K562 (cell line): ENCODE data around the gene PHYH. TPM values are rescaled to one million over a fixed set of nuclear protein-coding genes. Genes with fewer than 3 reads are reported as not detected.

ENCODE experiments used
- BHLHE40 ChIP-seq: IDR thresholded peaks from 2 replicates; pipeline ENCODE4 v1.6.1; 2011; ENCODE audit warnings: low read length, improper control_type of control experiment
- CXXC5 ChIP-seq: fragments of 250-450 bp; sonication (Bioruptor Pico); IDR thresholded peaks from 2 replicates; pipeline ENCODE4 v1.8.0; 2022; ENCODE audit warnings: inconsistent platforms, mild to moderate bottlenecking, moderate library complexity
- FIP1L1 ChIP-seq: fragments of 200-400 bp; formaldehyde crosslinking; IDR thresholded peaks from 2 replicates; pipeline ENCODE4 v1.6.1; 2018; ENCODE audit warnings: mild to moderate bottlenecking, low read depth, low read length; ENCODE audit not compliant: poor library complexity, severe bottlenecking
- FOXJ3 ChIP-seq: sonication (generic); formaldehyde crosslinking; IDR thresholded peaks from 2 replicates; pipeline ENCODE4 v1.4.0; 2020; ENCODE audit warnings: mild to moderate bottlenecking, missing genetic modification reagents
- HNRNPH1 ChIP-seq: fragments of 200-400 bp; formaldehyde crosslinking; optimal IDR thresholded peaks from 2 replicates; pipeline ENCODE3; 2017; ENCODE audit warnings: low read depth, mild to moderate bottlenecking, low read length, moderate library complexity
- KLF6 ChIP-seq: fragments of 250-450 bp; sonication (Bioruptor Pico); IDR thresholded peaks from 2 replicates; pipeline ENCODE4 v1.4.0; 2020; ENCODE audit warnings: mild to moderate bottlenecking, moderate library complexity, borderline replicate concordance
- MCM2 ChIP-seq: fragments of 450-650 bp; IDR thresholded peaks from 2 replicates; pipeline ENCODE4 v1.6.1; 2017; ENCODE audit warnings: low read depth, mild to moderate bottlenecking
- PHTF2 ChIP-seq: fragments of 250-450 bp; sonication (Bioruptor Pico); IDR thresholded peaks from 2 replicates; pipeline ENCODE4 v1.5.0; 2021; ENCODE audit warnings: mild to moderate bottlenecking
- polyA plus RNA-seq, 8 experiments: library from polyadenylated mRNA; depleted of rRNA in 4 of 8; stranded (reverse) in 5 of 8; unstranded in 3 of 8; fragments of >200 nt; fragmentation: Nextera tagmentation in 2 of 8; fragmentation: Illumina TruSeq in 1 of 8; extraction: Ambion mirVana in 2 of 8; extraction: Trizol in 1 of 8; gene quantifications; 2 replicates each; pipeline versions ENCODE4 v1.2.1 to v1.2.3, GENCODE V29; 2011 to 2014; ENCODE audit warnings: inconsistent platforms in 1 of 8, missing spikeins in 1 of 8
- total RNA-seq, 7 experiments: library from RNA; depleted of rRNA in 6 of 7; stranded (reverse); fragments of >200 nt in 6 of 7; fragmentation: Illumina TruSeq in 2 of 7; extraction: Trizol in 2 of 7; gene quantifications; 2 replicates each; pipeline versions ENCODE4 v1.2.1 to v1.2.3, GENCODE V29; 2011 to 2021; ENCODE audit warnings: low replicate concordance in 1 of 7
- TF ChIP-seq, protein P1 (sequence below): fragments of 200-600 bp; sonication (generic); IDR thresholded peaks from one replicate; pipeline ENCODE4 v1.6.1; 2012; ENCODE audit warnings: mild to moderate bottlenecking, low read depth, low read length, inconsistent platforms
- TF ChIP-seq, protein P2 (sequence below): fragments of 450-650 bp; IDR thresholded peaks from 2 replicates; pipeline ENCODE4 v1.6.1; 2014; ENCODE audit warnings: low read depth, mild to moderate bottlenecking, moderate library complexity, borderline replicate concordance
- TF ChIP-seq, protein P3 (sequence below): sonication (generic); IDR thresholded peaks from 2 replicates; pipeline ENCODE4 v1.6.1; 2016
- TF ChIP-seq, protein P4 (sequence below), 2 experiments: fragments of 250-450 bp in 1 of 2; fragments of 450-650 bp in 1 of 2; sonication (Bioruptor Pico) in 1 of 2; IDR thresholded peaks; 2 replicates each; pipeline versions ENCODE4 v1.6.1 to v1.8.0; 2016 to 2021; ENCODE audit warnings: mild to moderate bottlenecking in 2 of 2, moderate library complexity in 2 of 2, missing compliant biosample characterization in 1 of 2, missing genetic modification characterization in 1 of 2

Gene PHYH
- total and polyA plus RNA-seq, 9 of the 15 experiments (the other 6 are each of a cell fraction or from before 2014, with no cell fraction given) = 3.8 to 6.9 (median 5.7) TPM

DNA sequence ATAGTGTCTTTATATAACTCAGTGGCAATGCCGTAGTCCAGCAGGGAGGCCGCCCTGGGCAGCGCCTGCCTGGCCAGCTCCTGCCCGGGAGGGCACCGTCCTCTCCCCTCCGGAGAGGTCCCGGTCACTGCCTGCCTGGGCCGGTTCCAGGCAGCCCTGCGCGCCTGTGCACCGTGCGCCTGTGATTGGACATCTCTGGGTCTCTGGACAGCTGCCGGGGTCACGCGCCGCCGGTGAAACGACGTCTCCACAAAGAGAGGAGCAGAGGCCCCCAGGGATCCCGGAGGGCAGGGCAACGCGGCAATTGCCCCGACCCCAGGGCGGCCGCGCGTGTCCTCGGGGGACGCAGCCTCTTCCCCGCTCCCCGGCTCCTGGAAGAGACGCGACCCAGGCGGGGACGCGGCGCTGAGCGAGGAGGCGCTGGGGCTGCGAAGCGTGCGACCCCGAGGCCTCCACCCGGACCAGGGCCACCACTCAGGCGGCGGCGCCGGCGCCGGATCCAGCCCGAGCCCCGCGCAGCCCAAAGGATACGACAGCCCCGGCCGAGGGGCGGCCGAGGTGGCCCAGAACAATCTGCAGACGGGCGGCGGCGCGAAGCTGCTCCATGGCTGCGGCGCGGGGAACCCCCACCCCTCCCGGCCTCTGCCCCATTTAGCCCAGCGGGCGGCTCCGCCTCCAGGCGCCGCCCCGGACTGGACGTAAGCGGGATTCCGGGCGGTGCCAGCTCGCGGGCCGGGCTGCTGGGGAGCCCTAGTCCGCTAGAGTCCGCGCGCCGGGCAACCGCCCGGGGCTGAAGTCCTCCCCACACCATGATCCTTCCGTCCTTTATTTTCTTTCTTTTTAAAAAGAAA lies at the start of gene PHYH (continued):
- TF ChIP-seq, protein P1, sequence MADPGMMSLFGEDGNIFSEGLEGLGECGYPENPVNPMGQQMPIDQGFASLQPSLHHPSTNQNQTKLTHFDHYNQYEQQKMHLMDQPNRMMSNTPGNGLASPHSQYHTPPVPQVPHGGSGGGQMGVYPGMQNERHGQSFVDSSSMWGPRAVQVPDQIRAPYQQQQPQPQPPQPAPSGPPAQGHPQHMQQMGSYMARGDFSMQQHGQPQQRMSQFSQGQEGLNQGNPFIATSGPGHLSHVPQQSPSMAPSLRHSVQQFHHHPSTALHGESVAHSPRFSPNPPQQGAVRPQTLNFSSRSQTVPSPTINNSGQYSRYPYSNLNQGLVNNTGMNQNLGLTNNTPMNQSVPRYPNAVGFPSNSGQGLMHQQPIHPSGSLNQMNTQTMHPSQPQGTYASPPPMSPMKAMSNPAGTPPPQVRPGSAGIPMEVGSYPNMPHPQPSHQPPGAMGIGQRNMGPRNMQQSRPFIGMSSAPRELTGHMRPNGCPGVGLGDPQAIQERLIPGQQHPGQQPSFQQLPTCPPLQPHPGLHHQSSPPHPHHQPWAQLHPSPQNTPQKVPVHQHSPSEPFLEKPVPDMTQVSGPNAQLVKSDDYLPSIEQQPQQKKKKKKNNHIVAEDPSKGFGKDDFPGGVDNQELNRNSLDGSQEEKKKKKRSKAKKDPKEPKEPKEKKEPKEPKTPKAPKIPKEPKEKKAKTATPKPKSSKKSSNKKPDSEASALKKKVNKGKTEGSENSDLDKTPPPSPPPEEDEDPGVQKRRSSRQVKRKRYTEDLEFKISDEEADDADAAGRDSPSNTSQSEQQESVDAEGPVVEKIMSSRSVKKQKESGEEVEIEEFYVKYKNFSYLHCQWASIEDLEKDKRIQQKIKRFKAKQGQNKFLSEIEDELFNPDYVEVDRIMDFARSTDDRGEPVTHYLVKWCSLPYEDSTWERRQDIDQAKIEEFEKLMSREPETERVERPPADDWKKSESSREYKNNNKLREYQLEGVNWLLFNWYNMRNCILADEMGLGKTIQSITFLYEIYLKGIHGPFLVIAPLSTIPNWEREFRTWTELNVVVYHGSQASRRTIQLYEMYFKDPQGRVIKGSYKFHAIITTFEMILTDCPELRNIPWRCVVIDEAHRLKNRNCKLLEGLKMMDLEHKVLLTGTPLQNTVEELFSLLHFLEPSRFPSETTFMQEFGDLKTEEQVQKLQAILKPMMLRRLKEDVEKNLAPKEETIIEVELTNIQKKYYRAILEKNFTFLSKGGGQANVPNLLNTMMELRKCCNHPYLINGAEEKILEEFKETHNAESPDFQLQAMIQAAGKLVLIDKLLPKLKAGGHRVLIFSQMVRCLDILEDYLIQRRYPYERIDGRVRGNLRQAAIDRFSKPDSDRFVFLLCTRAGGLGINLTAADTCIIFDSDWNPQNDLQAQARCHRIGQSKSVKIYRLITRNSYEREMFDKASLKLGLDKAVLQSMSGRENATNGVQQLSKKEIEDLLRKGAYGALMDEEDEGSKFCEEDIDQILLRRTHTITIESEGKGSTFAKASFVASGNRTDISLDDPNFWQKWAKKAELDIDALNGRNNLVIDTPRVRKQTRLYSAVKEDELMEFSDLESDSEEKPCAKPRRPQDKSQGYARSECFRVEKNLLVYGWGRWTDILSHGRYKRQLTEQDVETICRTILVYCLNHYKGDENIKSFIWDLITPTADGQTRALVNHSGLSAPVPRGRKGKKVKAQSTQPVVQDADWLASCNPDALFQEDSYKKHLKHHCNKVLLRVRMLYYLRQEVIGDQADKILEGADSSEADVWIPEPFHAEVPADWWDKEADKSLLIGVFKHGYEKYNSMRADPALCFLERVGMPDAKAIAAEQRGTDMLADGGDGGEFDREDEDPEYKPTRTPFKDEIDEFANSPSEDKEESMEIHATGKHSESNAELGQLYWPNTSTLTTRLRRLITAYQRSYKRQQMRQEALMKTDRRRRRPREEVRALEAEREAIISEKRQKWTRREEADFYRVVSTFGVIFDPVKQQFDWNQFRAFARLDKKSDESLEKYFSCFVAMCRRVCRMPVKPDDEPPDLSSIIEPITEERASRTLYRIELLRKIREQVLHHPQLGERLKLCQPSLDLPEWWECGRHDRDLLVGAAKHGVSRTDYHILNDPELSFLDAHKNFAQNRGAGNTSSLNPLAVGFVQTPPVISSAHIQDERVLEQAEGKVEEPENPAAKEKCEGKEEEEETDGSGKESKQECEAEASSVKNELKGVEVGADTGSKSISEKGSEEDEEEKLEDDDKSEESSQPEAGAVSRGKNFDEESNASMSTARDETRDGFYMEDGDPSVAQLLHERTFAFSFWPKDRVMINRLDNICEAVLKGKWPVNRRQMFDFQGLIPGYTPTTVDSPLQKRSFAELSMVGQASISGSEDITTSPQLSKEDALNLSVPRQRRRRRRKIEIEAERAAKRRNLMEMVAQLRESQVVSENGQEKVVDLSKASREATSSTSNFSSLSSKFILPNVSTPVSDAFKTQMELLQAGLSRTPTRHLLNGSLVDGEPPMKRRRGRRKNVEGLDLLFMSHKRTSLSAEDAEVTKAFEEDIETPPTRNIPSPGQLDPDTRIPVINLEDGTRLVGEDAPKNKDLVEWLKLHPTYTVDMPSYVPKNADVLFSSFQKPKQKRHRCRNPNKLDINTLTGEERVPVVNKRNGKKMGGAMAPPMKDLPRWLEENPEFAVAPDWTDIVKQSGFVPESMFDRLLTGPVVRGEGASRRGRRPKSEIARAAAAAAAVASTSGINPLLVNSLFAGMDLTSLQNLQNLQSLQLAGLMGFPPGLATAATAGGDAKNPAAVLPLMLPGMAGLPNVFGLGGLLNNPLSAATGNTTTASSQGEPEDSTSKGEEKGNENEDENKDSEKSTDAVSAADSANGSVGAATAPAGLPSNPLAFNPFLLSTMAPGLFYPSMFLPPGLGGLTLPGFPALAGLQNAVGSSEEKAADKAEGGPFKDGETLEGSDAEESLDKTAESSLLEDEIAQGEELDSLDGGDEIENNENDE = no peak
- no peak for TF ChIP-seq PHTF2 (CRISPR knock-in tag)
- 0 out of 2 replicates have a peak, but pooled peaks have one; percentile 18 for TF ChIP-seq KLF6 (CRISPR knock-in tag)
- TF ChIP-seq, protein P2, sequence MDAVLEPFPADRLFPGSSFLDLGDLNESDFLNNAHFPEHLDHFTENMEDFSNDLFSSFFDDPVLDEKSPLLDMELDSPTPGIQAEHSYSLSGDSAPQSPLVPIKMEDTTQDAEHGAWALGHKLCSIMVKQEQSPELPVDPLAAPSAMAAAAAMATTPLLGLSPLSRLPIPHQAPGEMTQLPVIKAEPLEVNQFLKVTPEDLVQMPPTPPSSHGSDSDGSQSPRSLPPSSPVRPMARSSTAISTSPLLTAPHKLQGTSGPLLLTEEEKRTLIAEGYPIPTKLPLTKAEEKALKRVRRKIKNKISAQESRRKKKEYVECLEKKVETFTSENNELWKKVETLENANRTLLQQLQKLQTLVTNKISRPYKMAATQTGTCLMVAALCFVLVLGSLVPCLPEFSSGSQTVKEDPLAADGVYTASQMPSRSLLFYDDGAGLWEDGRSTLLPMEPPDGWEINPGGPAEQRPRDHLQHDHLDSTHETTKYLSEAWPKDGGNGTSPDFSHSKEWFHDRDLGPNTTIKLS = peak; percentile 38; the same call in 1 of the 2 replicates
- TF ChIP-seq, protein P3, sequence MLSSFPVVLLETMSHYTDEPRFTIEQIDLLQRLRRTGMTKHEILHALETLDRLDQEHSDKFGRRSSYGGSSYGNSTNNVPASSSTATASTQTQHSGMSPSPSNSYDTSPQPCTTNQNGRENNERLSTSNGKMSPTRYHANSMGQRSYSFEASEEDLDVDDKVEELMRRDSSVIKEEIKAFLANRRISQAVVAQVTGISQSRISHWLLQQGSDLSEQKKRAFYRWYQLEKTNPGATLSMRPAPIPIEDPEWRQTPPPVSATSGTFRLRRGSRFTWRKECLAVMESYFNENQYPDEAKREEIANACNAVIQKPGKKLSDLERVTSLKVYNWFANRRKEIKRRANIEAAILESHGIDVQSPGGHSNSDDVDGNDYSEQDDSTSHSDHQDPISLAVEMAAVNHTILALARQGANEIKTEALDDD = no peak
- TF ChIP-seq FIP1L1 = peak; percentile 27
- TF ChIP-seq HNRNPH1 = no peak
- no peak for TF ChIP-seq FOXJ3 (CRISPR knock-in tag)
- TF ChIP-seq CXXC5 (CRISPR knock-in tag) = peak; percentile 77
- peak; percentile 73 for TF ChIP-seq BHLHE40
- TF ChIP-seq MCM2 = no peak
- TF ChIP-seq, protein P4, sequence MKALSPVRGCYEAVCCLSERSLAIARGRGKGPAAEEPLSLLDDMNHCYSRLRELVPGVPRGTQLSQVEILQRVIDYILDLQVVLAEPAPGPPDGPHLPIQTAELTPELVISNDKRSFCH (CRISPR knock-in tag; IDR thresholded peaks at IDR 0.05) = no peak
- TF ChIP-seq, protein P4 (tag; IDR thresholded peaks at IDR 0.05) = peak; percentile 83
